Measurements from ENCODE around the gene C1QL1.

The C1QL1 gene

DNA sequence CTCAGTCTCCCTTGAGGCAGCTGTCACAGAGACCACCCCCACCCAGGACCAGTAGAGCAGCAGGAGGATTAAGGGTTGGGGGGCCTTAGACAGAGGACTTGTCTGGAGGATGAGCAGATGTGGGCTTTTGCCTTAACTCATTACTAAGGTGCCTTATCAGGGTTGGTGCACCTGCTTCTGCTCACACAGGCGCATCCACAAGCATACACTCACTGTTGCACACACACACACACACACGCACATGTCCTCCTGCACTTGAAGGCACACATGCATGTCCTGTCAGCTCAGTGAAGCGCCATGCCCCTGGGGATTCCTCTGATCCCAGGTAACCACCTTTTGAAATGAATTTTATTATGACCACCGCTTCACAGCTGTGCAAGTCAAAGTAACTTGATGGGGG is 54.0 kb downstream of the C1QL1 start:
- DNase-seq (ENCODE audit: low read depth): no peak

DNA sequence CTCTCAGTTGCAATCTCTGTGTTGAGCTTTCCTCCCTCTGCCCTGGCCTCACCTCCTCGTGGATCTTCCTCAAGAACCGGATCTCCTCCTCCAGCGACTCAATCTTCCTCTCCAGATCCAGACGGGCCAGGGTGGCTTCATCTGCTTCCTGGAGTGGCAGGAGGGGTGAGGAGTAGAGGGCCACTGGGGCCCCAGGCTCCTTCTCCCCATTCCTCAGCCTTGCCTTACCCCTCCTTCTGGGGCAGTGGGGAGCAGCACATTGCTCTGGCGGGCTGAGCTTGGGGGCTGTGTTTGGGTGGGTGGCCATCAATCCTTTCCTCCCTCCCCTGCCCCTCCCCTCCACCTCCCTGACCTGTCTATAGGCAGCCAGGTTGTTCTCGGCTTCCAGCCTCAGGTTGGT is 54.4 kb downstream of the C1QL1 start:
- no peak for DNase-seq (ENCODE audit: low read depth)

DNA sequence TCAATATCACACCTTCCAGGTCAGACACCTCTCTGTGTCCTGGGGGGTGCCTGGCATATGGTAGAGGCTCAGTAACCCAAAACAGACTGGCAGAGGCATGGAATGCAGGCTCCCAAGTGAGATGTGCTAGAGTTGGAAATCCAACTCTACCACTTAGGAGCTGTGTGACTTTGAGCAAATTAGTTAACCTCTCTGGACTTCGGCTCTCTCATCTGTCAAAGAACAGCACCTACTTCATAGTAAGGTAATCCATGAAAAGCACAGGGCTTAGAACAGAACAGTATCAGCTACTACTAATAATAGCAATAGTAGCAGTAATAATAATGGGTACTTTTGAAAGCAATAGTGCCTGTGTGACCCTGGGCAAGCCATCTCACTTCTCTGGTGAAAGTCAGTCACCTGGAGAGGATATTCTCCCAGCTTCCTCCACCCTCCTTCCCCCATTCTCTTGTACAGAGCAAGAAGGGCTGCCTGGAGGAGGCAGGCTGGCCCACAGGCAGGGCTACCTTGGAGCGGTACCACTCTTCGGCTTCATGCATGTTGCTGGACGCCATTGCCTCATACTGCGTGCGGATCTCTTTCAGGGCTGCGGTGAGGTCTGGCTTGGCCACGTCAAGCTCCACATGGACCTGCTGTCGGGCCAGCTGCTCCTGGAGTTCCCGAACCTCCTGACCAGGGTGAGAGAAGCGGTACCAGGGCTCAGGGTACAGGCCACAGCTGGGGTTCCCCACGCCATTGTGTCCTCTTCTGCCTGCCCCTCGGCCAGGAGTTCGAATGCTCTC is 55.1 kb downstream of the C1QL1 start:
- DNase-seq (ENCODE audit: low read depth): no peak

DNA sequence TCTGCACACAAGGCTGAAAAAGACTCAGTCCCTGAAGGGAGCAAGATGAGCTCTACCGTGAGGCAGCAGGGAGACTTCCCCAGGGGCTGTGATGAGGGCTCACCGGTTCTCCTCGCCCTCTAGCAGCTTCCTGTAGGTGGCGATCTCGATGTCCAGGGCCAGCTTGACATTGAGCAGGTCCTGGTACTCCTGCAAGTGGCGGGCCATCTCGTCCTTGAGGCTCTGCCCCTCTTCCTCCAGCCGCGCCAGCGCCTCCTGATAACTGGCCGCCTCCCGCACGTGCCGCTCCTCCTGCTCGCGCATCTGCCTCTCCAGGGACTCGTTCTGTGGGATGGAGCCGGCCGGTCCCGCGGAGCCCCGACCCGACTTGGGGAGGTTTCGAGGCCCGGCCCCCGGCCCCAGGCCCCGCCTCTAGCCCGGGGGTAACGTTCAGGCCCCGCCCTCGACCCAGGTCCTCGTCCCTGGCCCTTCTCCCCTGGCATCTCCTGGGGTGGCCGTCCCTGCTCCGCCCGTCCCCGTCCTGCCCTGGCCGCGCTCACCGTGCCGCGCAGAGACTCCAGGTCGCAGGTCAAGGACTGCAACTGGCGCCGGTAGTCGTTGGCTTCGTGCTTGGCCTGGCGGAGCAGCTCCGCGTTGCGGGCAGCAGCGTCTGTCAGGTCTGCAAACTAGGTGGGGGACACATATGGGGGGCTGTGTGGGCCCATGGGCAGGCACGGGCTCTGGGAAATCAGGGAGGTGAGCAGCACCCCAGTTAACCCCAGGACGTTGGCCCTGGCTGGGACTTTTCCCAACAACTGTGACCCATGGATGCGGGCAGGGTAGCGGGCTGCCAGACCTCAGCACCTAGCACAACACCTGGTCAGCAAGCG is 56.7 kb downstream of the C1QL1 start:
- no peak for DNase-seq (ENCODE audit: low read depth)

DNA sequence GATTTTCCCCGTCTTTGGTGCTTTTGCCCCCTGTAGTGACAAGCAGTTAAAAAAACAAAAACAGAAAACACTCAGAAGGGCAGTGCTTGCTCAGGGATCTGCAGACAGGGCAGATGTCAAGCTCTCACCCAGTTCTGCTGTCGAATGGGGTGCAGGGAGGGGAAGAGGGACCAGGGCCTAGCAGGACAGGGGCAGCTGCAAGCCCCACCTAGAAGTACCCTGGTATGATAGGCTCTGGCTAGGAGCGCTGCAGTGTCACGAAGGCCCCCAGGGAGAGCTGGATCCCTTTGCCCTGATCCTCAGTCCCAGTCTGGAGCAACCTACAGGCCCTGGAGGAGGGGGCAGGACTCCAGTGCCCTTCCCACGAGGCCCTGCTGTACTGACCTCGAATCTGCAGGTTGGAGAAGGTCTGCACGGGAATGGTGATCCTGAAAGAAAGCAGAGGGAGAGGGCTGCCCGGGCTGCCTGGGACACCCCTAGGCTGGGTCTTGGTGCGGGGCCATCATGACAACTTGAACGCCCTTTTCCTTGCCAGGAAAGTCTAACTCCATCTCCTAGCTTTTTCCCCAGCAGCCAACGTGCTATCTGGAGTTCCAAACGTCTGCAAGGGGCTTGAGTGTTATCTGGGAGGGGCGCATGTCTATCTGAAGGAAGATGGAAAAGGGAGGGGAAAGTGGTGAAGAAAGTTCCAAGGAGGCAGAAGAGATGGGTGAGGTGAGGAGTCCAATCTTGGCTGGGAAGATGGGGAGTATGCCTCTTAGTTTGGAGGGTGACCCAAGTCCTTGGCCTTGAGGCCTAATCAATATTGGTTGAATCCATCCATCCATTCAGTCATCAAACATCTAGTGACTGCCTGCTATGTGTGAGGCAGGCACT is 57.6 kb downstream of the C1QL1 start:
- DNase-seq (ENCODE audit: low read depth): no peak
